Activated naive CD4-positive, alpha-beta T cell (primary cell): ENCODE results near the gene DCHS1.
"Not testable (repeated sequence)": the region's sequence is repeated elsewhere in the genome, so short reads cannot be mapped to it uniquely, and the experiment has no call there.

Experiments used
- DNase-seq, 4 experiments: peaks; one replicate each; lab custom pipeline; 2025; lab: John Stamatoyannopoulos, UW

DCHS1 gene

GRCh38 chr11:6655790-6656583 is at the start of gene DCHS1:
Gene DCHS1, minus strand, starts transcription at chr11:6655809. Its CDS starts 14,196 bp downstream, at chr11:6641613.
- peak in 1 of 4 experiments; percentile 46 for DNase-seq

- peak in 1 of 4 experiments; percentile 5 for DNase-seq
Observed at GRCh38 chr11:6703247-6704063, 47.8 kb upstream of the DCHS1 start.

- not testable (repeated sequence) for DNase-seq
Observed at GRCh38 chr11:6701955-6702354, 46.3 kb upstream of the DCHS1 start.

GRCh38 chr11:6695377-6695776 is 39.8 kb upstream of the DCHS1 start:
- DNase-seq = no peak

GRCh38 chr11:6694229-6694535 is 38.6 kb upstream of the DCHS1 start:
- DNase-seq = no peak

- DNase-seq = peak in 1 of 4 experiments; percentile 11
Observed at GRCh38 chr11:6693342-6694228, 38.0 kb upstream of the DCHS1 start.

- DNase-seq = no peak
Observed at GRCh38 chr11:6692128-6692527, 36.5 kb upstream of the DCHS1 start.

- DNase-seq = not testable (repeated sequence)
Observed at GRCh38 chr11:6690431-6691132, 35.0 kb upstream of the DCHS1 start.

- DNase-seq = no peak
Observed at GRCh38 chr11:6687876-6688275, 32.3 kb upstream of the DCHS1 start.

GRCh38 chr11:6686006-6686405 is 30.4 kb upstream of the DCHS1 start:
- DNase-seq = no peak

- not testable (repeated sequence) for DNase-seq
Observed at GRCh38 chr11:6684068-6684467, 28.5 kb upstream of the DCHS1 start.

- DNase-seq = peak; percentile 91 to 96 (median 95)
Observed at GRCh38 chr11:6682936-6683861, 27.6 kb upstream of the DCHS1 start, which contains the start of gene MRPL17. Gene MRPL17, minus strand, starts transcription at chr11:6683340. Its CDS starts 44 bp downstream, at chr11:6683296.

GRCh38 chr11:6682591-6682935 is 27.0 kb upstream of the DCHS1 start:
- peak in 1 of 4 experiments; percentile 19 for DNase-seq

- DNase-seq = no peak
Observed at GRCh38 chr11:6681949-6682348, 26.3 kb upstream of the DCHS1 start.

GRCh38 chr11:6681505-6681904 is 25.9 kb upstream of the DCHS1 start:
- DNase-seq = no peak

GRCh38 chr11:6677018-6677417 is 21.4 kb upstream of the DCHS1 start:
- DNase-seq = no peak

GRCh38 chr11:6674862-6675261 is 19.3 kb upstream of the DCHS1 start:
- DNase-seq = no peak

GRCh38 chr11:6674219-6674597 is 18.6 kb upstream of the DCHS1 start:
- DNase-seq = no peak

GRCh38 chr11:6673523-6674218 is 18.1 kb upstream of the DCHS1 start:
- no peak for DNase-seq

GRCh38 chr11:6671991-6672390 is 16.4 kb upstream of the DCHS1 start:
- DNase-seq = no peak
